GM21717 (cell line): ENCODE data around the gene SGSM1.

Experiments
- ATAC-seq: cut with Tn5 transposase; IDR thresholded peaks from one replicate; pipeline ENCODE4 v1.9.1; 2021; ENCODE audit warnings: mild to moderate bottlenecking, moderate library complexity; ENCODE audit not compliant: unreplicated experiment

The SGSM1 gene

GRCh38 chr22:24807284-24807950 is 1.4 kb downstream of the SGSM1 start:
- ATAC-seq, result no peak

GRCh38 chr22:24809331-24809730 is 3.3 kb downstream of the SGSM1 start:
- ATAC-seq, result no peak

GRCh38 chr22:24810043-24810749 is 4.2 kb downstream of the SGSM1 start:
- ATAC-seq, result no peak

- ATAC-seq, result no peak
Observed at GRCh38 chr22:24812950-24813775, 7.2 kb downstream of the SGSM1 start.

GRCh38 chr22:24813861-24814770 is 8.1 kb downstream of the SGSM1 start:
- ATAC-seq, result no peak

- ATAC-seq, result no peak
Observed at GRCh38 chr22:24816806-24817205, 10.8 kb downstream of the SGSM1 start.

- ATAC-seq, result no peak
Observed at GRCh38 chr22:24819487-24819886, 13.5 kb downstream of the SGSM1 start.

- no peak for ATAC-seq
Observed at GRCh38 chr22:24819911-24820461, 14.0 kb downstream of the SGSM1 start.

- ATAC-seq, result no peak
Observed at GRCh38 chr22:24822471-24822870, 16.5 kb downstream of the SGSM1 start.

- no peak for ATAC-seq
Observed at GRCh38 chr22:24823787-24824186, 17.8 kb downstream of the SGSM1 start.

GRCh38 chr22:24824250-24824649 is 18.2 kb downstream of the SGSM1 start:
- no peak for ATAC-seq

- ATAC-seq, result no peak
Observed at GRCh38 chr22:24824915-24825314, 18.9 kb downstream of the SGSM1 start.

GRCh38 chr22:24826710-24827285 is 20.8 kb downstream of the SGSM1 start:
- ATAC-seq, result no peak

- ATAC-seq, result no peak
Observed at GRCh38 chr22:24827296-24827695, 21.3 kb downstream of the SGSM1 start.

GRCh38 chr22:24830205-24830979 is 24.4 kb downstream of the SGSM1 start:
- no peak for ATAC-seq

GRCh38 chr22:24831687-24832086 is 25.7 kb downstream of the SGSM1 start:
- no peak for ATAC-seq

GRCh38 chr22:24833881-24834495 is 28.0 kb downstream of the SGSM1 start:
- no peak for ATAC-seq

GRCh38 chr22:24834845-24835570 is 29.0 kb downstream of the SGSM1 start:
- no peak for ATAC-seq
